Activated CD8-positive, alpha-beta T cell treated with anti-CD3 and anti-CD28 coated beads for 36 hours (primary cell): ENCODE results near the gene SMARCB1. TPM values are rescaled to one million over a fixed set of nuclear protein-coding genes. Genes with fewer than 3 reads are reported as not detected.
A peak's percentile ranks its signal among the peaks of the same experiment; 100 is the strongest.

ENCODE experiments used
- ATAC-seq: fragments of 200-7000 bp; cut with Tn5 transposase; one replicate; pipeline ENCODE4 v1.10.0; 2021; ENCODE audit warnings: mild to moderate bottlenecking, moderate library complexity
- CTCF ChIA-PET: fragments of 350-600 bp; sonication (Branson Sonifier 250); formaldehyde crosslinking; loops from one replicate; lab custom pipeline; 2021; ENCODE audit warnings: antibody characterized with exemption; lab: Charles Lee
- POLR2A ChIA-PET: fragments of 350-600 bp; sonication (Branson Sonifier 250); formaldehyde crosslinking; loops from one replicate; lab custom pipeline; 2021; ENCODE audit warnings: antibody characterized with exemption; lab: Charles Lee
- DNase-seq: peaks from one replicate; pipeline ENCODE4 v3.0.0-alpha.2; 2020
- H3K27ac Mint-ChIP-seq: one replicate; pipeline ENCODE4 v1.8.0; 2021; ENCODE audit warnings: mild to moderate bottlenecking, mixed read lengths
- H3K27me3 Mint-ChIP-seq: one replicate; pipeline ENCODE4 v1.8.0; 2021; ENCODE audit warnings: mixed read lengths
- H3K36me3 Mint-ChIP-seq: one replicate; pipeline ENCODE4 v1.8.0; 2021; ENCODE audit warnings: low read depth, mixed read lengths
- H3K4me1 Mint-ChIP-seq: one replicate; pipeline ENCODE4 v1.8.0; 2021; ENCODE audit warnings: low read depth, mixed read lengths
- H3K4me3 Mint-ChIP-seq: one replicate; pipeline ENCODE4 v1.8.0; 2021; ENCODE audit warnings: mild to moderate bottlenecking, moderate library complexity, mixed read lengths
- H3K9me3 Mint-ChIP-seq: one replicate; pipeline ENCODE4 v1.8.0; 2021; ENCODE audit warnings: mixed read lengths
- intact Hi-C: fragments of 100-400 bp; cut with micrococcal nuclease; formaldehyde crosslinking; loops from one replicate; pipeline ENCODE4 v1.10.0; 2022
- total RNA-seq, 2 experiments: library from RNA; stranded (reverse); gene quantifications; one replicate each; pipeline ENCODE4 v1.2.3, GENCODE V29; 2021
- TF ChIP-seq, protein P1 (sequence below): fragments of 200-600 bp; IDR thresholded peaks from one replicate; pipeline ENCODE4 v1.8.0; 2022; ENCODE audit warnings: antibody characterized with exemption, mild to moderate bottlenecking

Gene SMARCB1
- total RNA-seq, 2 experiments from 2014 or later, result 82.8 to 86.3 TPM

DNA sequence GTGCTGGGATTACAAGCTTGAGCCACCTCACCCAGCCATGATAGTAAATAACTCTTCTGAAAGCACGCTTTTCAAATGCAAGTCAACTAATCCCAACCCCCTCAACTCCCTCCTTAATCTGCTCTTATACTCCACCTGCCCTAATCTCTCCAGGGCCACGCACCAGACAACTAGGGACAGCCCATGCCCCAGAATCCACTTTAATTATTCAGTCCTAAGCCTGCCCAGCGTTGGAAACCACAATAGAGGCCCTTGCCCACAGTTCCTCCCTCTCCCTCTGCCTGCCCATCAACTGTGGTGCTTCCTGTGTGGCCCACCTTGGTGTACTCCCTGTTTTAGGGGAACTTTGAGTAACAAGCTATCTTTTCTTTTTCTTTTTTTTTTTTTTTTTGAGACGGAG lies 29.9 kb upstream of the SMARCB1 start:
- no peaks in the 10 kb centered on the region for H3K36me3 Mint-ChIP-seq
- DNase-seq (peak; percentile 38), ATAC-seq (peak; percentile 80)
- ChIA-PET POLR2A (no interaction called here), CTCF (interaction anchor here (0.9 to 2.6 kb wide), 2 partner anchors 14 to 165 kb away, joined by 3 to 9 read pairs; no protein-coding TSS in a partner anchor)
- H3K4me1 Mint-ChIP-seq, result peaks cover 8% of the 10 kb centered on the region
- intact Hi-C loops, result no loop called here
- TF ChIP-seq, protein P1, sequence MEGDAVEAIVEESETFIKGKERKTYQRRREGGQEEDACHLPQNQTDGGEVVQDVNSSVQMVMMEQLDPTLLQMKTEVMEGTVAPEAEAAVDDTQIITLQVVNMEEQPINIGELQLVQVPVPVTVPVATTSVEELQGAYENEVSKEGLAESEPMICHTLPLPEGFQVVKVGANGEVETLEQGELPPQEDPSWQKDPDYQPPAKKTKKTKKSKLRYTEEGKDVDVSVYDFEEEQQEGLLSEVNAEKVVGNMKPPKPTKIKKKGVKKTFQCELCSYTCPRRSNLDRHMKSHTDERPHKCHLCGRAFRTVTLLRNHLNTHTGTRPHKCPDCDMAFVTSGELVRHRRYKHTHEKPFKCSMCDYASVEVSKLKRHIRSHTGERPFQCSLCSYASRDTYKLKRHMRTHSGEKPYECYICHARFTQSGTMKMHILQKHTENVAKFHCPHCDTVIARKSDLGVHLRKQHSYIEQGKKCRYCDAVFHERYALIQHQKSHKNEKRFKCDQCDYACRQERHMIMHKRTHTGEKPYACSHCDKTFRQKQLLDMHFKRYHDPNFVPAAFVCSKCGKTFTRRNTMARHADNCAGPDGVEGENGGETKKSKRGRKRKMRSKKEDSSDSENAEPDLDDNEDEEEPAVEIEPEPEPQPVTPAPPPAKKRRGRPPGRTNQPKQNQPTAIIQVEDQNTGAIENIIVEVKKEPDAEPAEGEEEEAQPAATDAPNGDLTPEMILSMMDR, result no peak
- no peak overlapping the region for H3K27ac Mint-ChIP-seq
- H3K9me3 Mint-ChIP-seq, result no peaks in the 10 kb centered on the region
- no peaks in the 10 kb centered on the region for H3K27me3 Mint-ChIP-seq
- H3K4me3 Mint-ChIP-seq, result no peak overlapping the region

DNA sequence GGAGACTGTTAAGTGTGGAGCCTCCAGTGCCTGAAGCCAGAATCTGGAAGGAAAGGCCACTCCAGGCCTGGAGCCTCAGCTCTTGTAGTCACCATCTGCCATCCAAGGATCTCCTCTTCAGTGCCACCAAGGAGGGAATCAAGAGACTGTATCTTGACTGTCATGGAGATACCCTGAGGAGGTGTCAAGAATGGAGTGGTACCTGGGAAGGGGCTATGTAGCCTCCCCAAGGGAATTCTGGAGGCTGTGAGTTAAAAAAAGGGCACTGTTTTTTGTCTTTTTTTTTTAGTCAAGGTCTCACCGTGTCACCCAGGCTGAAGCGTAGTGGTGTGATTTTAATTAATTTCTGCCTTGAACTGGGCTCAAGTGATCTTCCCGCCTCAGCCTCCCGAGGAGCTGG lies 27.2 kb upstream of the SMARCB1 start:
- no peak overlapping the region for H3K27ac Mint-ChIP-seq
- H3K4me3 Mint-ChIP-seq, result no peak overlapping the region
- no peaks in the 10 kb centered on the region for H3K27me3 Mint-ChIP-seq
- intact Hi-C loops, result no loop called here
- CTCF ChIA-PET, result interaction anchor here (0.6 to 2.6 kb wide), 2 partner anchors 11 to 56 kb away, joined by 3 to 9 read pairs; no protein-coding TSS in a partner anchor
- peaks cover 6% of the 10 kb centered on the region for H3K36me3 Mint-ChIP-seq
- peaks cover 24% of the 10 kb centered on the region for H3K4me1 Mint-ChIP-seq
- TF ChIP-seq, protein P1, result no peak
- POLR2A ChIA-PET, result interaction anchor here (0.6 to 1.8 kb wide), 2 partner anchors 9 to 135 kb away, joined by 3 to 5 read pairs; partner anchors contain the start of gene ZNF70
- DNase-seq (no peak), ATAC-seq (no peak)
- no peaks in the 10 kb centered on the region for H3K9me3 Mint-ChIP-seq

DNA sequence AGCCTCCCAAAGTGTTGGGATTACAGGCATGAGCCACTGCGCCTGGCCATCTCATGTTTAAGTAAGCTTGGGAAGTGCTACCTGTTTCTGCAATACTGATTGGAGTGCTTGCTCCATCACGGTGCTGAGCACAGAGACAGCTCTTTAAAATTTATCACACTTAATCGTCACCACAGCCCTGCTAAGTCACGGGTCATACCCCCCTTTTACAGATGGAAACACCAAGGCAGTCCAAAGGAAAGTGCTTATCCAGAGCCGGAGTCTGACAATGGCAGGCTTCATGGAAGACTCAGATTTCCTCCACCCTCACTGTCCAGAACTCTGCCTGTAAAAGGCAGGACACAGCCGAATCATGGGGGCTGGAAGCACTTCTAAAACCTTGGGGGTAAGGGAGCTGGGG lies 26.7 kb upstream of the SMARCB1 start:
- CTCF ChIA-PET, result no interaction called here

DNA sequence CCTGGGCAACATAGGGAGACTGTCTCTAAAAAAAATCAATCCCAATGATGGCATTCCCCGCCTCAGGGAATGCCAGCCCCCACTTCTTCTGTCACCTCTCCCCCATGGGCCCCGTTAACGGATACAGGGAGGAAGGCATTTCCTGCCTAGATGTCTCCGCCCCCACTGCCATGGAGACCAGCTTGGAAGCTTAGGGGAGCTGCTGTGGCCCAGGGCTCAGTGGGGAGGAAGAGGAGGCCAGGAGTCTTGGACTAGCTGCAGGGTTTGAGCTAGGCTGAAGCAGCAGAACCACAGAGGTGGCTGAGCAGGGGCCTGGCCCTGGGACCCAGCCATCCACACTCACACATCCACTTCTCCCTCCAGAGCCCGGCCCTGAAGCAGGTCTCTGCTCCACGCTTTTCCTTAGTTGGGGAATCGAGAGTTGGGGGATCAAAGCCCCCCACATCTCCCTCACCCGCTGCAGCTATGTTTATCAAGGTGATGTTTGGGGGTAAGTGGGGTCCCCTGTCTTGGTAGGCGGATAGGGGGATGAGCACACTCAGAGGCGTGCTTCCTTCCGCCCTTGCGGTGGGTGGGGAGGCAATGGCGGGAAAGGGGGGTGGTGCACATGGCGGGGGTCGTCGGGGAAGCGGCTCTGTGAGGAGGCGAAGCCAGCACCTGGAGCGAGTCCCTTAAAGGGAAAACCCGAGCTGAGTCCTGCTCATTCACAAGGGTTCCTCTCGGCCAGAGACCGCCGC lies 23.8 kb upstream of the SMARCB1 start, which contains the start of gene C22orf15:
Gene C22orf15, plus strand, starts transcription at position 149 of the 737 bp plus-strand sequence. Its CDS starts 317 bp downstream, at position 466.
- H3K4me1 Mint-ChIP-seq, result peaks cover 35% of the 10 kb centered on the region
- H3K27me3 Mint-ChIP-seq, result no peaks in the 10 kb centered on the region
- ATAC-seq (no peak), DNase-seq (peak; percentile 34)
- intact Hi-C loops, result no loop called here
- peak within 1 kb of the TSS; percentile 82 for H3K27ac Mint-ChIP-seq
- H3K36me3 Mint-ChIP-seq, result peaks cover 20% of the 10 kb centered on the region
- ChIA-PET POLR2A (interaction anchor here (0.6 to 2.7 kb wide), 6 partner anchors 8 to 69 kb away, joined by 3 to 19 read pairs (median 4); partner anchors contain the start of gene ZNF70), CTCF (interaction anchor here (0.8 to 1.0 kb wide), 3 partner anchors 8 to 87 kb away, joined by 3 read pairs; no protein-coding TSS in a partner anchor)
- TF ChIP-seq, protein P1, result no peak
- no peaks in the 10 kb centered on the region for H3K9me3 Mint-ChIP-seq
- H3K4me3 Mint-ChIP-seq, result peak within 1 kb of the TSS; percentile 68

More for the DNA sequence above, 26.7 kb upstream of the SMARCB1 start:
- H3K36me3 Mint-ChIP-seq, result peaks cover 11% of the 10 kb centered on the region
- peaks cover 29% of the 10 kb centered on the region for H3K4me1 Mint-ChIP-seq
- DNase-seq (no peak), ATAC-seq (no peak)
- no peak overlapping the region for H3K4me3 Mint-ChIP-seq
- H3K27me3 Mint-ChIP-seq, result no peaks in the 10 kb centered on the region
- POLR2A ChIA-PET, result interaction anchor here (0.6 to 1.8 kb wide), 2 partner anchors 9 to 134 kb away, joined by 3 to 5 read pairs; partner anchors contain the start of gene ZNF70
- H3K9me3 Mint-ChIP-seq, result no peaks in the 10 kb centered on the region
- intact Hi-C loops, result no loop called here
- TF ChIP-seq, protein P1, result no peak
- H3K27ac Mint-ChIP-seq, result no peak overlapping the region

DNA sequence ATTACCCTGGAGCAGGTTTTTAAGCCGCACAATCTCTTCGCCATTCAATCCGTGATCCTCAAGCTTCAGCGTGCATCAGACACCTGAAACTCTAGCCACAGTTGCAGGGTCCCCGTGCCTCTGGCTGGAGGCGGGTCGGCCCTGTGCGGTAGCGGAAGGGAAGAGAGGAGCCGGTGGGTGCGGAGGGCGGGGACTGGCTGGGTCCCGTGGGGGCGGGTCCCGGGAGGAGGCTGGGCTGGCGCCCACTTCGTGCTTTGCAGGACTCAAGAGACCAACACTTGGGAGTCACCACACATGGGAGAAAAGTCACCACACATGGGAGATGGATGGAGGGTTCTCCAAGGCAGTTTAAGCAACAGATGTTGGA lies 23.2 kb upstream of the SMARCB1 start:
- TF ChIP-seq, protein P1, result no peak
- intact Hi-C loops, result no loop called here
- CTCF ChIA-PET, result interaction anchor here (0.8 to 1.0 kb wide), 3 partner anchors 8 to 86 kb away, joined by 3 read pairs; no protein-coding TSS in a partner anchor

More for the DNA sequence above, 23.2 kb upstream of the SMARCB1 start:
- Mint-ChIP-seq H3K27me3 (no peaks in the 10 kb centered on the region), H3K27ac (peak overlapping the region; percentile 82), H3K4me1 (peaks cover 35% of the 10 kb centered on the region), H3K9me3 (no peaks in the 10 kb centered on the region), H3K4me3 (peak overlapping the region; percentile 68), H3K36me3 (peaks cover 20% of the 10 kb centered on the region)
- peak; percentile 25 for ATAC-seq
- DNase-seq, result peak; percentile 72
- POLR2A ChIA-PET, result interaction anchor here (0.6 to 2.7 kb wide), 8 partner anchors 8 to 70 kb away, joined by 3 to 19 read pairs (median 4); partner anchors contain the start of gene ZNF70
